SK-N-MC (cell line): ENCODE results near the gene FAM98B.

Experiments
- EZH2 ChIP-seq: fragments of 200-600 bp; sonication (generic); IDR thresholded peaks from one replicate; pipeline ENCODE4 v1.6.1; 2017; ENCODE audit warnings: antibody characterized with exemption
- POLR2AphosphoS5 ChIP-seq: IDR thresholded peaks from 2 replicates; pipeline ENCODE4 v1.6.1; 2012; ENCODE audit warnings: mild to moderate bottlenecking, low read depth, low read length, borderline replicate concordance

DNA sequence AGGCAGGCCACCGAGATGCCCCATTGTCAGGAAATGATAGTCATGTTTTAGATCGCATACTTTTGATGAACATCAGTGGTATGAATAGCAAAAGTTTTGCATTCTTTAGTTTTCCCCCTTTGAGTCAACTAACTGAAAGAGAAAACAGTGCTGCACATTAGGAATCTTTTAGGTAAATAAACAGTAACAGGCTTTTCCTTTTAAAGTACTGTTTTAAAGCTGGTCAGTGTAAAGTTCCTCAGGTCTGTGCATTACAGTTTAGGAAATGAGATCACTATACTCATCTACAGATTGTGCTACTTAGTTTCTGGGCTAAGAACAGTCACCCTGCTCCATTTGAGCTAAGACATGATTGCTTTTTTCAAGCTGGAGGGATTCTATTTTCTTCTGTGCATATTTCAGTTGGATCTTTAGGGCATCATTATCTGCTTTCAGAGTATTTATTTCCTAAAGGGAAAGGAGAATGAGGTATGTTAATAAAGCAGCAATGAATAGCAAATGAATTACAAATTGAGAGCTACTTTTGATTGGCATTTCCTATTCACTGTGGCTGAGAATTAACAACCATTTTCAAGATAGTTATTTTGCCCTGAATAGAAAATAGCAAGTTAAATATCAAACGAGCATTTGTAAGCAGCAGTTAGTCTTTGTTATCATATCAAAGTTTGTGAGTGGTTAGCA, 36.5 kb downstream of the FAM98B start:
- TF ChIP-seq EZH2 (no peak), POLR2AphosphoS5 (no peak)
